ENCODE results near the gene FBXW5. TPM values are rescaled to one million over a fixed set of nuclear protein-coding genes. Genes with fewer than 3 reads are reported as not detected.

FBXW5 gene
- total and polyA plus RNA-seq, 2 donors (not counting 3 experiments of a cell fraction or from before 2014, with no cell fraction given) = 97.3 to 151 TPM

GRCh38 chr9:136961279-136962065, 16.9 kb upstream of the FBXW5 start:
- DNase-seq (ENCODE audit: low read depth, low spot score) = no peak
- Histone ChIP-seq H2AFZ (ENCODE audit: low read depth, low read length) (no peak overlapping the region), H3K9me1 (replicated peaks; ENCODE audit: control insufficient read depth, extremely low read depth, insufficient read depth, low read length) (no peaks in the 10 kb centered on the region), H3K9me3 (replicated peaks; ENCODE audit: control insufficient read depth, insufficient read depth, low read length) (no peaks in the 10 kb centered on the region), H3K79me2 (ENCODE audit: control insufficient read depth, insufficient read depth, low read length) (no peaks in the 10 kb centered on the region), H3K4me3 (replicated peaks in 1 of 3; ENCODE audit: insufficient read depth in 1 of 3, low read depth in 1 of 3, low read length in 3 of 3) (no peak overlapping the region), H3K4me1 (ENCODE audit: control insufficient read depth, extremely low read depth, insufficient read depth, low read length) (no peaks in the 10 kb centered on the region), H3K27ac (ENCODE audit: insufficient read depth, low read depth, low read length) (no peak overlapping the region), H3K27me3 (ENCODE audit: control insufficient read depth in 2 of 2, insufficient read depth in 2 of 2, low read length in 2 of 2) (no peaks in the 10 kb centered on the region), H3K36me3 (ENCODE audit: control insufficient read depth in 2 of 2, extremely low read depth in 1 of 2, insufficient read depth in 2 of 2, low read length in 2 of 2) (no peaks in the 10 kb centered on the region), H3K9ac (replicated peaks; ENCODE audit: extremely low read depth, insufficient read depth, low read length) (no peak overlapping the region), H4K20me1 (replicated peaks; ENCODE audit: control insufficient read depth, extremely low read depth, insufficient read depth, low read length) (no peaks in the 10 kb centered on the region), H3K4me2 (ENCODE audit: insufficient read depth, low read length) (no peak overlapping the region)
- POLR2A ChIA-PET = no interaction called here
- no peak for FAIRE-seq
- dilution Hi-C loops (cut with MboI; ENCODE audit: extremely low pct_ligation_motif_present, low sequenced_read_pairs) (no loop called here), intact Hi-C loops (cut with micrococcal nuclease) (no loop called here)
- no peak for TF ChIP-seq MAX (IDR thresholded peaks at IDR 0.05; ENCODE audit: insufficient read depth, insufficient read length)
- no peak for TF ChIP-seq EZH2 (IDR thresholded peaks at IDR 0.05; ENCODE audit: borderline replicate concordance, low read depth, low read length, severe bottlenecking)
- TF ChIP-seq CTCF (IDR thresholded peaks at IDR 0.05; ENCODE audit: extremely low read depth in 1 of 2, insufficient read depth in 1 of 2, low read depth in 1 of 2, low read length in 2 of 2) = no peak
- TF ChIP-seq POLR2AphosphoS5 (IDR thresholded peaks at IDR 0.05; ENCODE audit: insufficient read depth, low read depth, low read length) = no peak
- TF ChIP-seq POLR2A (IDR thresholded peaks at IDR 0.05; ENCODE audit: low read depth, low read length) = no peak
- no peak for TF ChIP-seq MYC (IDR thresholded peaks at IDR 0.05; ENCODE audit: low read depth, low read length)
- no peak for TF ChIP-seq GATA2 (IDR thresholded peaks at IDR 0.05; ENCODE audit: insufficient read depth, insufficient read length, low read depth, low read length)
- no peak for TF ChIP-seq FOS (IDR thresholded peaks at IDR 0.05; ENCODE audit: borderline replicate concordance, insufficient read depth, low read length)
- TF ChIP-seq JUN (IDR thresholded peaks at IDR 0.05; ENCODE audit: borderline replicate concordance, insufficient read depth, insufficient read length, low read depth) = no peak
- BruUV-seq (replicated peaks) = no TSS peak
- CTCF ChIA-PET = no interaction called here

Measured in endothelial cell of umbilical vein (primary cell).